Skeletal muscle cell (primary cell): Measurements from ENCODE around the gene VSTM2B.

ENCODE experiments used
- DNase-seq: peaks from one replicate; pipeline ENCODE4 v3.0.0-alpha.2; 2010; ENCODE audit warnings: low read depth
- H3K4me3 ChIP-seq: 2 replicates; pipeline ENCODE4 v1.5.1; 2011; ENCODE audit warnings: low read depth, mild to moderate bottlenecking, control low read depth, low read length, moderate library complexity

VSTM2B gene

DNA sequence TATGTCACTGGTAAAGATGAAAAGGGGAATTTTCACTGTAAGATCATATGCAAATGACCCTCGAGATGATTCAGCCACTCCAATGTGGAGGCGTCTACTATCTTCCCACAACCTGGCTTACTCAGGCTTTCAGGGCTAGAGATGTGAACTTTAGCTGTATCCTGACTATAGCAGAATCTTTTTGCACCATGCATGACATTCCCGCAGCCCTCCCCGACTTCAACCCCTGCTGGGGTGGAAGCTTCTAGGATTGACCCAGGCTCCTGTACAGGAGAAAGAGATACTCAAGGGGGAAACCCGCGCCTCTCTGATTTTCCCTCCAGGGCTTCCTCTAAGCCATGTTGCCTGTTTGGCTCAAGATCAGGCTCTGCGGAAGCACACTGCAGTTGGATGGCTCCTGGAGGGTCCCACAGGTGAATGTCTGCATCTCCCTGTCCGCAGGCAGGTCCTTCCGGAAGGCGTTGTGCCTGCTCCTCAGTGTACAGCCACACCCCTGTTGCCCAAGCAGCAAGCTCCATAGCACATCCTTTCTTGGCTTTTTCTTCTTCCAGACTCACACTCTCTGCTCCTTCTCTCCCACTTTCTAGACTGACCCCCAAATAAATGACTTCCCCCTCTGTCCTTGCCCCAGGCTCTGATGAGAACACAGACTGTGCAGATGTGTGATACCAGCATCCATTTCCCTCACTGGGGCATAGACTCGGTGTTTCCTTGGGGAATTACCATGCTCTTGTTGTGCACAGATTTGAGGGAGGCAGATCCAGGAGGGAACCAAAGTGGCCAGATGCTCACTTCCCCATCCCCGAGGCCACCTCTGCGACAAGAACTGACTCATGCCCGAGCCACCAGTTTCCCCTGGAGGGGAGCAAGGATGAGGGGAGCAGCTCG lies 51.2 kb downstream of the VSTM2B start:
- no peak overlapping the region for H3K4me3 ChIP-seq
- no peak for DNase-seq

DNA sequence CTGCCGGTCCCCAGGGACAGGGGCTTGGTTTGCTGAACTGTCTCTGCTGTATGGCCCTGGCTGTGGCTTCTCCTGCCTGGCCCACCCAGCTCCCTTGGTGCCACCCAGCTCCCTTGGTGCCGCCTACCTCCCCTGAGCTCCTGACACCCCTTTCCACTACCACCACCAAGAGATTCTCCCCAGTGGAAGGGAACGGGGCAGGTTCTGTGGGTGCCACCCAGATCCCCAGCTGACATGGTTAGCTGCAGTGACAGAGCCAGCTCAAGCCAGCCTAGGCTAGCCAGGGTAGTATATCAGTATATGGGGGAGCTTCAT lies 51.8 kb downstream of the VSTM2B start:
- no peak overlapping the region for H3K4me3 ChIP-seq
- DNase-seq = no peak

DNA sequence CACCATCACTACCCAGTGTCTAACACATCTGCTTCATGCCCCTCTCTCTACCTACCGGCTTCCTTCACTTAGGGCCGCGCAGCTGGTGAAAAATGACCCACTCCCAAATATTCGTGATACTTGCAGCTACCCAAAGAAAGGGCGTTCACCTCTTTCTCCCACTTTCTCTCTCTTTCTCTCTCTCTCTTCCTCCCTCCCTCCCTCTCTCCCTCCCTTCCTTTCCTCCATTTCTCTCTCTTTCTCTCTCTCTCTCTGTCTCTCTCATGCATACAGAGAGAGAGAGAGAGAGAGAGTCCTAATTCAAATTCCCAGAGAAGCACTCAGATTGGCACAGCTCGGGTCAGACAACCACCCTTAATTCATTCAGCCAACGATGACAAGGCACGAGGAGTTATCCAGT lies 52.6 kb downstream of the VSTM2B start:
- no peak overlapping the region for H3K4me3 ChIP-seq
- DNase-seq = no peak

GRCh38 chr19:29579308-29579910 lies 53.6 kb downstream of the VSTM2B start:
- DNase-seq = no peak
- H3K4me3 ChIP-seq = no peak overlapping the region

GRCh38 chr19:29581398-29581797 lies 55.6 kb downstream of the VSTM2B start:
- no peak for DNase-seq

GRCh38 chr19:29583196-29583999 lies 57.6 kb downstream of the VSTM2B start:
- H3K4me3 ChIP-seq = no peak overlapping the region
- DNase-seq = no peak

More at GRCh38 chr19:29581398-29581797, 55.6 kb downstream of the VSTM2B start:
- no peak overlapping the region for H3K4me3 ChIP-seq

GRCh38 chr19:29586401-29586800 lies 60.6 kb downstream of the VSTM2B start:
- H3K4me3 ChIP-seq = no peak overlapping the region
- DNase-seq = no peak

DNA sequence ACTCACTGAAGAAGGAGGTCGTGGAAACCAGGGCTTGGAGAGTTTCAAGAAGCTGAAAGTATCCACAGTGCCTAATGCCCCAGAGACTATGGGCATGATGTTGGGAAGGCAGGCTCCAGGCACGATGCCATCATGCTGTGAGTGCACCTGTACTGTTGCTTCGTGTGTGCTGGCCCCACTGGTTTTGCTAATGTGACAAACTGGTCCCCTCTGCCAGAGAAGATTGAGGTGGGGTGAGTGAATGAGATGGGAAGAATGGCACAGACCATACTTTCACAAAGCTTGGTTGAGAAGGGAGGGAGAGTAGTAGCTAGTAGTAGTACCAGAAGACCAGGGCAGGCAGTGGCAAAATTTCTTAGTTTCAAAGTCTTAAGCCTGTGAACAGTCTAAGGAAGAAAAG lies 61.3 kb downstream of the VSTM2B start:
- H3K4me3 ChIP-seq = no peak overlapping the region
- no peak for DNase-seq

GRCh38 chr19:29587518-29587986 lies 61.8 kb downstream of the VSTM2B start:
- DNase-seq = no peak
- no peak overlapping the region for H3K4me3 ChIP-seq

GRCh38 chr19:29588095-29588494 lies 62.3 kb downstream of the VSTM2B start:
- DNase-seq = no peak
- H3K4me3 ChIP-seq = no peak overlapping the region

GRCh38 chr19:29590278-29590677 lies 64.5 kb downstream of the VSTM2B start:
- H3K4me3 ChIP-seq = no peak overlapping the region
- DNase-seq = no peak

GRCh38 chr19:29591670-29592069 lies 65.9 kb downstream of the VSTM2B start:
- no peak for DNase-seq
- H3K4me3 ChIP-seq = no peak overlapping the region

DNA sequence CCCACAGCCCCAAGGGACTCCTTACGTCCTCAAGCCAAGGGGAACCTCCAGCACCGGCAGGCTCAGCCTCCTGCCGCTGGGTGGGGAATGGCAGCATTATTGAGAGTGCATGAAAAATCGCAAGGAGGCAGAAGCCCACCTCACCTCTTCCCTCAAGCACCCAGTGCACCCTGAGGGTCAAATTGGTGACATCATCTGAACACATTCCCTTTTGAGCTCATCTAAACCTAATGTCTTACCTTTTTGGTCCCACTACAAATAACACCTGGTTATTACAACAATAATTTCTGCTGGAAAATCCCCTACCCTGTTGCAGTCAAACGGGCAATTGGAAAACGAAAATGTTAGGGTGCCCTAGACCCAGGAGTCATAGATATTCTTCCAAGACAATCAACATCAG lies 68.1 kb downstream of the VSTM2B start:
- H3K4me3 ChIP-seq = no peak overlapping the region
- no peak for DNase-seq

DNA sequence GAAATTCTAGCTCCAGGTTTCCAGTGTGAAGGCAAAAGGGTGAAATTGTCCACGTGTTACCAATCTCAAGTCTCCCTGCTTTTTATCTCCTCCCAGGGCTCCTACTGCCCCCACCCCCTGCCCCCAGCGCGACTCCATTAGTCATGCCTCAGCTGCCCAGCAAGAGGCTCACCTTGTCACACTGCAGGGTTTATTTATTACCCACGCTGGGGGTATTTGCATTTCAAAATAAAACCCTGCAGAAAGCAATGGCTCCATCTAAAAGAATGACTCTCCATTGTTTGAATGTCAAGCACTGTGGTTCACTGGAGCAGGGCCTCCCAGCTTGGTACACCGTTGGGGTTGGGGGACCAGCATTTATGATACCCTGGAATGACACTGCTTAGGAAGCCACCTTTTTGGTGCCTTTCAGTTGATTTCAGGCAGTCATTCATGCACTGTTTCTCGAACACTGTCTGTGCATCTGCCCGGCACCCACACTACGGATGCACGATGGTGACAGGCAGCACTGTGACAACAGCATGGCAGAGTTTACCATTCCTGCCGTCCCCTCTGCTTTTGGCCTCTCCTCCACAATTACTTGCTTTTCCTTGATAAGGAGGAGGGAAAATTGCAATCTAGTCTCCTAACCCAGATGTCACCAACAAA lies 70.4 kb downstream of the VSTM2B start:
- no peak for DNase-seq

DNA sequence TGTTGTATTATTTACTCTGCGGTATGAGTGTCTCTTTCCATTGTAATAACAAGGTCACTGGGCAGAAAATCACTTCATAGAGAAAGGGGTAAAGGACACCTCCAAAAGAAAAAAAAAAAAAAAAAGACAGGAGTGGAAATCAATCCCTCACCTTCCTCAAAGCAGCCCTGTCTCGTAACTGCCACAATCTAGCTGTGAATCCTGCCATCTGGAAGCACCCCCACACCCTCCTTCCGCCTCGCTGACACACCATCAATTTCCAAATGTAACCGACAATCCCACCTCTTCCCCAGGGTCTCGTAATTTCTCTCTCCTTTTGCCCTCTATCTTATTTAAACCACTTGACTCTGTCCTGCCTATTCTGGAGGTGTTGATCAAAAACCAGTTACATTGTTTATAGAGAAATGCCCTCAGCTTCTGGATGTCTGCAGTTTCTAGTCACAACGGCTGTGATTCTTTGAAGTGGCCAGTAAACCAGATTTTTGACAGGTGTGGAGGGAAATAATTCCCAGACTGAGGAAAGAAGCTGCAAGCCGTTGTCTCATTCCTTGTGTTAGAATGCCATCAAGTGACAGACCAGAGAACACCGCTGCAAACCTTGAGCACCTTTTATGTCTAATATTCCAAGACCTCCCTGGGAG lies 71.2 kb downstream of the VSTM2B start:
- H3K4me3 ChIP-seq = no peak overlapping the region
- no peak for DNase-seq

More for the DNA sequence above, 70.4 kb downstream of the VSTM2B start:
- no peak overlapping the region for H3K4me3 ChIP-seq

- H3K4me3 ChIP-seq = no peak overlapping the region
- no peak for DNase-seq
Observed at GRCh38 chr19:29598036-29598435, 72.2 kb downstream of the VSTM2B start.

DNA sequence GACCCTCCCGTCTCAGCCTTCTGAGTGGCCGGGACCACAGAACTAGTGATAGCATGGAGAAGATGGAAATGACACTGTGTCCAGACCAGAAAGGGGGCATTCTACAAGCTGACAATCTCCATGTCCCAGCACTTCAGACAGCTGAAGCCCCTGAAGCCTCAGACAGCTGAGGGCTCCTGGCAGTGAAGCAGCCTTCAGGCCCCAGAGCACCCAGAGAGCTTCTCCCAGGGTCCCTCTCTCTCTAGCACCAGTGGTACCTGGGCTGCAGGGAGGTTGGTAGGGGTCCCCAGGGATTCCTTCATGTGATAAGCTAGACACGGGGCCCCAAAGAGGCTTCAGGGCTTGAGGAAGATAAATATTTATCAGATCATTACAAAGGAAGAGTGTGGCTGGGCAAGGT lies 72.7 kb downstream of the VSTM2B start:
- no peak overlapping the region for H3K4me3 ChIP-seq
- DNase-seq = no peak

DNA sequence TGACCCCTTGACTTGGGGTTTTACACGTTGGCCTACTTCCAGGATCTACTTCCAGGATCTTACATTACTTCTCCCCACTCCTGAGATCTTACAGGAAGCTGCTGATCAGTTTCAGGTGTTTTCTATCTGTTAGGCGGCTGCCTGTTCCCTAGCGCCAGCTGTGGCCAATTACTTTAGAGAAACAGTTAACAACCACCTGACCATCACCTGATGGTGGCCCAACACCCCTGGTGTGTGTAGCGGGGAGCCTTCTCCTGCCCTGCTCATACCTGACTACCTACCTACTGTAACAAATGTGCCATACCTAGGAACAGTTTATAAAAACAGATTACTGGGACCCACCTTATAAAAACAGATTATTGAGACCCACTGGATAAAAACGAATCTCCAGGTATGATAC lies 77.5 kb downstream of the VSTM2B start:
- no peak overlapping the region for H3K4me3 ChIP-seq
- no peak for DNase-seq

DNA sequence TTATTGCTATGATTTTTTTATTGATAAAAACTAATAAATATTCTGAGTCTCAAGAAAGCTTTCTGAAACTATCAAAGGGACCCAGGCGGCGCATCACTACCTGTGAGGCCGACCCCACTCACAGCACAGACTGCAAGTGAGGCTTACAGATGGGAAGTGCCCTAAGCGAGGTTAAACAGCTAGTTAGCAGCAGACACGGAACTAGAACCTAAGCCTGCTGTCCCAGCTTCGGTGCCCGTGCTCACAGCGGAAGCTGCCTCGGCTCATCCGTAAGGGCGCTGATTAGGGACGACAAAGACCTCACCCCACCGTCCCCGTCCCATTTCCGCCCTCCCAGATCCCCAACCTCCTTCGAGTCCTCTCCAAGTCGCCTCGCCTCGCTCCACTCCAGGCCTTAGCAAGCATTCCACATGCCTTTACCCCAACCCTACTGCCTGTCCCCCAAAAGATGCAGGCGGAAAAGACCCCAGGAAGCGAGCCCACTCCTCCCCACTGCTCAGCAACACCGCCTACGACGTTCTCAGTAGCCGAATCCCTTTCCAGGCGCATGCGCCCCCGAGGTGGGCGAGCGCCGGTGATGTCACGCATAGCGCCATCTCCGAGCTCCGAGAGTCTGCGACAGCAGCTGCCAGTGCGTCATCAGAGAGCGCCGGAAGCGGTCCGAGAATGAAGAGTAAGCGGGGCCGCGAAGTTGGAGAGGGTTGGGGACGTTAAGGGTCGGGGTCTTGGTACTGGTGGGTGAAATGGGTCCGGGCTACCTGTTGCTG lies 80.0 kb downstream of the VSTM2B start, which contains the start of gene POP4:
POP4 (plus strand) TSS at position 631 of the 767 bp plus-strand sequence; CDS start at position 667, 36 bp downstream.
- peak within 1 kb of the TSS; percentile 89 for H3K4me3 ChIP-seq
- peak; percentile 71 for DNase-seq
